ENCODE measurements around the gene MPP2. TPM values are rescaled to one million over a fixed set of nuclear protein-coding genes. Genes with fewer than 3 reads are reported as not detected.

Gene MPP2
- 0.16 and 1.1 TPM in 2 replicates for total RNA-seq

GRCh38 chr17:43907425-43907981, at the start of gene MPP2:
Gene MPP2 (minus strand): TSS chr17:43907536. CDS start chr17:43904460, 3,076 bp downstream.

GRCh38 chr17:43953746-43954145, 46.4 kb upstream of the MPP2 start, which contains the start of gene PYY:
Gene PYY (minus strand): TSS chr17:43953940. CDS start chr17:43953483, 457 bp downstream.

GRCh38 chr17:43942051-43942685, 34.8 kb upstream of the MPP2 start, which contains the start of gene PPY:
Gene PPY (minus strand): TSS chr17:43942476. CDS start chr17:43941654, 822 bp downstream.

GRCh38 chr17:43846963-43847371, 60.4 kb downstream of the MPP2 start, which contains the start of gene CD300LG:
Gene CD300LG (plus strand): TSS chr17:43847176. CDS start chr17:43847217, 41 bp downstream.

GRCh38 chr17:43832976-43833829, 74.1 kb downstream of the MPP2 start, which contains the start of gene MPP3:
Gene MPP3 (minus strand): TSS chr17:43833146. CDS start chr17:43831906, 1,240 bp downstream.

Other genes with a start within 250 kb of the MPP2 start
- 10.7 and 23.4 TPM in 2 replicates for gene MEOX1, start 245.6 kb downstream of the MPP2 start, total RNA-seq
- not detected in 2 replicates for gene SOST, start 148.7 kb downstream of the MPP2 start, total RNA-seq
- 35.8 and 90.5 TPM in 2 replicates for gene DUSP3, start 128.6 kb downstream of the MPP2 start, total RNA-seq
- gene CFAP97D1, start 127.1 kb downstream of the MPP2 start, total RNA-seq, result under 0.01 TPM in 1 of 2 replicates, not detected in the other
- 3.4 and 6.3 TPM in 2 replicates for gene MPP3, start 74.4 kb downstream of the MPP2 start, total RNA-seq
- under 0.01 TPM in 2 replicates for gene CD300LG, start 60.4 kb downstream of the MPP2 start, total RNA-seq
- not detected in 2 replicates for gene PPY, start 34.9 kb upstream of the MPP2 start, total RNA-seq
- gene PYY, start 46.4 kb upstream of the MPP2 start, total RNA-seq, result not detected in 2 replicates
- 2.0 and 5.3 TPM in 2 replicates for gene NAGS, start 97.1 kb upstream of the MPP2 start, total RNA-seq
- gene TMEM101, start 107.4 kb upstream of the MPP2 start, total RNA-seq, result 78.7 and 83.5 TPM in 2 replicates
- 14.4 and 21.1 TPM in 2 replicates for gene LSM12, start 159.1 kb upstream of the MPP2 start, total RNA-seq
- 13.1 and 29.1 TPM in 2 replicates for gene G6PC3, start 163.2 kb upstream of the MPP2 start, total RNA-seq
- gene HDAC5, start 216.1 kb upstream of the MPP2 start, total RNA-seq, result 45.6 and 50.3 TPM in 2 replicates
- 2.6 and 2.8 TPM in 2 replicates for gene HROB, start 234.4 kb upstream of the MPP2 start, total RNA-seq

All from bladder microvascular endothelial cell (primary cell).